H9 (cell line): ENCODE results near the gene PCDH20. TPM values are rescaled to one million over a fixed set of nuclear protein-coding genes. Genes with fewer than 3 reads are reported as not detected.

Source experiments
- DNase-seq: peaks from one replicate; pipeline ENCODE4 v3.0.0-alpha.2; 2017
- H2AFZ ChIP-seq: one replicate; pipeline ENCODE4 v1.6.1; 2013; ENCODE audit warnings: mild to moderate bottlenecking, low read length, control low read depth, moderate library complexity
- H2AK5ac ChIP-seq: 2 replicates; pipeline ENCODE4 v1.6.1; 2013; ENCODE audit warnings: low read length, control low read depth, mixed read lengths; ENCODE audit not compliant: insufficient read length
- H2BK120ac ChIP-seq: one replicate; pipeline ENCODE4 v1.6.1; 2013; ENCODE audit warnings: low read depth, mild to moderate bottlenecking, low read length, control low read depth, inconsistent platforms; ENCODE audit not compliant: poor library complexity, severe bottlenecking
- H2BK12ac ChIP-seq: 2 replicates; pipeline ENCODE4 v1.6.1; 2013; ENCODE audit warnings: low read length, control low read depth, mixed read lengths, low read depth; ENCODE audit not compliant: insufficient read length
- H2BK15ac ChIP-seq: 2 replicates; pipeline ENCODE4 v1.6.1; 2013; ENCODE audit warnings: low read depth, low read length, control low read depth
- H2BK20ac ChIP-seq: one replicate; pipeline ENCODE4 v1.6.1; 2013; ENCODE audit warnings: low read depth, mild to moderate bottlenecking, low read length, control low read depth, inconsistent platforms; ENCODE audit not compliant: poor library complexity, severe bottlenecking
- H2BK5ac ChIP-seq: 2 replicates; pipeline ENCODE4 v1.6.1; 2013; ENCODE audit warnings: low read length, control low read depth, mixed read lengths; ENCODE audit not compliant: insufficient read length
- H3K14ac ChIP-seq: 2 replicates; pipeline ENCODE4 v1.6.1; 2013; ENCODE audit warnings: low read length, control low read depth; ENCODE audit not compliant: insufficient read depth
- H3K18ac ChIP-seq: 2 replicates; pipeline ENCODE4 v1.6.1; 2013; ENCODE audit warnings: low read depth, mild to moderate bottlenecking, mixed read lengths, low read length, control low read depth; ENCODE audit not compliant: insufficient read length
- H3K23ac ChIP-seq: 2 replicates; pipeline ENCODE4 v1.6.1; 2013; ENCODE audit warnings: low read length, control low read depth, mixed read lengths, low read depth; ENCODE audit not compliant: insufficient read length
- H3K23me2 ChIP-seq: 2 replicates; pipeline ENCODE4 v1.6.1; 2013; ENCODE audit warnings: low read depth, mild to moderate bottlenecking, mixed read lengths, low read length, control low read depth; ENCODE audit not compliant: insufficient read length, poor library complexity, severe bottlenecking
- H3K27ac ChIP-seq: 2 replicates; pipeline ENCODE4 v1.5.1; 2013; ENCODE audit warnings: low read length, control low read depth, mixed read lengths, low read depth; ENCODE audit not compliant: insufficient read length
- H3K27me3 ChIP-seq: 2 replicates; pipeline ENCODE4 v1.6.1; 2013; ENCODE audit warnings: low read length, control low read depth, inconsistent platforms; ENCODE audit not compliant: insufficient read depth
- H3K4ac ChIP-seq: 2 replicates; pipeline ENCODE4 v1.6.1; 2013; ENCODE audit warnings: low read depth, mild to moderate bottlenecking, control low read depth, inconsistent platforms, low read length, moderate library complexity
- H3K4me1 ChIP-seq: 2 replicates; pipeline ENCODE4 v1.6.1; 2013; ENCODE audit warnings: low read length, control low read depth, inconsistent platforms; ENCODE audit not compliant: insufficient read depth
- H3K4me2 ChIP-seq: 2 replicates; pipeline ENCODE4 v1.6.1; 2013; ENCODE audit warnings: low read length, control low read depth, mixed read lengths; ENCODE audit not compliant: insufficient read length, insufficient read depth
- H3K56ac ChIP-seq: 2 replicates; pipeline ENCODE4 v1.6.1; 2013; ENCODE audit warnings: low read depth, mild to moderate bottlenecking, mixed read lengths, low read length, control low read depth; ENCODE audit not compliant: insufficient read length
- H3K79me1 ChIP-seq: 2 replicates; pipeline ENCODE4 v1.6.1; 2013; ENCODE audit warnings: low read depth, mild to moderate bottlenecking, moderate library complexity, low read length, control low read depth, inconsistent platforms; ENCODE audit not compliant: insufficient read depth, poor library complexity, severe bottlenecking
- H3K79me2 ChIP-seq: 2 replicates; pipeline ENCODE4 v1.6.1; 2013; ENCODE audit warnings: low read length, control low read depth, inconsistent platforms; ENCODE audit not compliant: insufficient read depth
- H3K9ac ChIP-seq: 2 replicates; pipeline ENCODE4 v1.6.1; 2013; ENCODE audit warnings: low read length, control low read depth, mixed read lengths; ENCODE audit not compliant: insufficient read length; ENCODE audit errors: extremely low read depth
- H3K9me3 ChIP-seq: one replicate; pipeline ENCODE4 v1.6.1; 2013; ENCODE audit warnings: low read depth, low read length, inconsistent platforms; ENCODE audit not compliant: control insufficient read depth
- H3T11ph ChIP-seq: one replicate; pipeline ENCODE4 v1.6.1; 2013; ENCODE audit warnings: mild to moderate bottlenecking, low read length, control low read depth, inconsistent platforms
- H4K20me1 ChIP-seq: one replicate; pipeline ENCODE4 v1.6.1; 2013; ENCODE audit not compliant: control insufficient read depth, insufficient read length, insufficient read depth
- H4K5ac ChIP-seq: 2 replicates; pipeline ENCODE4 v1.6.1; 2013; ENCODE audit warnings: low read depth, mild to moderate bottlenecking, mixed read lengths, low read length, control low read depth; ENCODE audit not compliant: insufficient read length
- H4K8ac ChIP-seq: replicated peaks from 2 replicates; pipeline ENCODE4 v1.6.1; 2013; ENCODE audit warnings: low read length, control low read depth, mixed read lengths, low read depth; ENCODE audit not compliant: insufficient read length
- H4K91ac ChIP-seq: 2 replicates; pipeline ENCODE4 v1.6.1; 2013; ENCODE audit warnings: low read depth, mild to moderate bottlenecking, moderate library complexity, mixed read lengths, low read length, control low read depth; ENCODE audit not compliant: insufficient read length
- H3K27ac Mint-ChIP-seq, 3 experiments: 2 replicates in 2 of 3; 3 replicates in 1 of 3; pipeline ENCODE4 v1.8.0; 2020 to 2021; ENCODE audit warnings: mixed read lengths in 3 of 3, mild to moderate bottlenecking in 1 of 3, moderate library complexity in 1 of 3
- H3K27me3 Mint-ChIP-seq: 2 replicates; pipeline ENCODE4 v1.8.0; 2021; ENCODE audit warnings: low read depth, mild to moderate bottlenecking, moderate library complexity, mixed read lengths
- H3K36me3 Mint-ChIP-seq, 3 experiments: 2 replicates in 2 of 3; 3 replicates in 1 of 3; pipeline ENCODE4 v1.8.0; 2020 to 2021; ENCODE audit warnings: low read depth in 3 of 3, mixed read lengths in 3 of 3; ENCODE audit not compliant: insufficient read depth in 1 of 3
- H3K4me1 Mint-ChIP-seq, 2 experiments: 2 replicates each; pipeline ENCODE4 v1.8.0; 2020; ENCODE audit warnings: mixed read lengths in 2 of 2
- H3K4me3 Mint-ChIP-seq, 2 experiments: 2 replicates in 1 of 2; 3 replicates in 1 of 2; pipeline ENCODE4 v1.8.0; 2020 to 2021; ENCODE audit warnings: mild to moderate bottlenecking in 2 of 2, mixed read lengths in 2 of 2, moderate library complexity in 1 of 2
- H3K9me3 Mint-ChIP-seq, 2 experiments: 2 replicates in 1 of 2; 3 replicates in 1 of 2; pipeline ENCODE4 v1.8.0; 2020; ENCODE audit warnings: mild to moderate bottlenecking in 2 of 2, mixed read lengths in 2 of 2, moderate library complexity in 1 of 2
- CTCF ChIP-seq: fragments of 200-600 bp; sonication (generic); conservative IDR thresholded peaks from 3 replicates; pipeline ENCODE4 v1.8.0; 2021; ENCODE audit warnings: antibody characterized with exemption, mild to moderate bottlenecking
- WGBS: extraction: QIAGEN DNeasy Blood & Tissue Kit; methylation state at CpG from one replicate; pipeline ENCODE4 v1.1.7; 2013; ENCODE audit warnings: missing lambda C conversion rate, low lambda C conversion rate, mixed read lengths; ENCODE audit not compliant: insufficient read length; ENCODE audit errors: extremely low coverage; 5-methylcytosine and 5-hydroxymethylcytosine counted together
- total RNA-seq: library from RNA; stranded (reverse); gene quantifications from 2 replicates; pipeline ENCODE4 v1.2.1, GENCODE V29; 2021

The PCDH20 gene
- total RNA-seq, 1 experiment from 2014 or later: 0.33 TPM

GRCh38 chr13:61383111-61383510 lies 32.5 kb downstream of the PCDH20 start:
- Mint-ChIP-seq H3K4me3 (no peak overlapping the region), H3K4me1 (no peaks in the 10 kb centered on the region), H3K36me3 (no peaks in the 10 kb centered on the region), H3K27ac (no peak overlapping the region), H3K9me3 (no peaks in the 10 kb centered on the region), H3K27me3 (no peaks in the 10 kb centered on the region)
- no peak overlapping the region for H3K27ac ChIP-seq
- no peak overlapping the region for H4K91ac ChIP-seq
- H3K4ac ChIP-seq: no peak overlapping the region
- no peak overlapping the region for H2BK20ac ChIP-seq
- H2AFZ ChIP-seq: no peak overlapping the region
- H3K9ac ChIP-seq: no peak overlapping the region
- no peak overlapping the region for H2BK120ac ChIP-seq
- no peaks in the 10 kb centered on the region for H3K27me3 ChIP-seq
- no peak overlapping the region for H4K8ac ChIP-seq
- H2BK5ac ChIP-seq: no peak overlapping the region
- no peaks in the 10 kb centered on the region for H4K20me1 ChIP-seq
- H3K79me1 ChIP-seq: no peaks in the 10 kb centered on the region
- no peak overlapping the region for H3K18ac ChIP-seq
- WGBS: no CpG with 5 or more reads among the region's 2 CpGs
- H2BK12ac ChIP-seq: no peak overlapping the region
- H4K5ac ChIP-seq: no peak overlapping the region
- H3K23ac ChIP-seq: no peak overlapping the region
- H3K56ac ChIP-seq: no peak overlapping the region
- H3K79me2 ChIP-seq: no peaks in the 10 kb centered on the region
- no peaks in the 10 kb centered on the region for H3K23me2 ChIP-seq
- no peak overlapping the region for H3T11ph ChIP-seq
- H3K4me1 ChIP-seq: no peaks in the 10 kb centered on the region
- no peak overlapping the region for H2AK5ac ChIP-seq
- no peak for DNase-seq
- H3K9me3 ChIP-seq: no peaks in the 10 kb centered on the region
- no peak overlapping the region for H2BK15ac ChIP-seq
- no peak overlapping the region for H3K14ac ChIP-seq
- no peak for TF ChIP-seq CTCF
- no peak overlapping the region for H3K4me2 ChIP-seq
